ENCODE results near the gene CNOT8.
A peak's percentile ranks its signal among the peaks of the same experiment; 100 is the strongest.
"Not testable (repeated sequence)": the region's sequence is repeated elsewhere in the genome, so short reads cannot be mapped to it uniquely, and the experiment has no call there.

The CNOT8 gene

DNA sequence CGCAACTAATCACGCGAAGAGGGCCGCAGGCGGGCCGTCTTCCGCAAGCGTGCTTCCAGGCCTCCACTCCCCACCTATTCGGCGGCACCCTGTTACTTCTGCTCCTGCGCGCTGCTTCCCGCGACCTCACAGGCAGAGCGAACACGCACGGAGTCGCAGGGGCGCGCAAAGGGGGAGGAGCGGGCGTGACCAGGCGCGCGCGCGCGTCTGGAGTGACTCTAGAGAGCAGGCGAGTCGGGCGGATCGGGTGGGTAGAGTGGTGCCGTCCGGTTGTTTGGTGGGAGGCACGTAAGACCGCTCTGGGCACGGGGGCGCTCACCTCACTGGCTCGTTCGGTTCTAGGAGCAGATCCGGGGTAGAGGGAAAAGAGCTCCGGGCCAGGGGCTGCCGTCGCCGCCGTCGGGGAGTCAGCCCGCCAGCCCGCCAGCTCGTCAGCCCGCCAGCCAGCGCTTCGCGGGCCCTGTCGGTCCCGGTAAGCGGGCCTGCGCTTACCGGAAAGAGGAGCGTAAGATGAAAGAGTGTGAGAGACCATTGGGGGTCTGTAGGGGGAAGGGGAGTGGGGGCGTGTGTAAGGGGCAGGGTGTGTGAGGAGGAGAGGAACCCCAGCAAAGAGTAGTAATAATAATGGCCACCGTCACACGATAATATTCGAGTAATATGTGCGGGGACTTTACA lies at the start of gene CNOT8:
CNOT8 (plus strand) TSS at position 331 of the 675 bp plus-strand sequence. CDS start 4,652 bp downstream, outside the sequence.
- DNase-seq, result peak; percentile 95 to 97

DNA sequence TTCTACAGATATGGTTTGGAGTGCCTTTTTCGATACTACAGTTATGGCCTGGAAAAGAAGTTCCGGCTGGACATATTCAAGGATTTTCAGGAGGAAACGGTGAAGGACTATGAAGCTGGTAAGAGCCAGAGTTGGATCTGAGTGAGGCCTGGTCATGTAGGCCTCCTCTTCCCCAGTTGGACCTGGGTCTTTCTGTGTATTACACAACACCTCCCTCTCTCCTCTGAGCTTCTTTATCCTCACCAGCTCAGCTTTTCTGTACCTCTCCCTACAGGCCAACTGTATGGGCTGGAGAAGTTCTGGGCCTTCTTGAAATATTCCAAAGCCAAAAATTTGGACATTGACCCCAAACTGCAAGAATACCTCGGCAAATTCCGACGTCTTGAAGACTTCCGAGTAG lies 47.2 kb upstream of the CNOT8 start:
- DNase-seq, result no peak

DNA sequence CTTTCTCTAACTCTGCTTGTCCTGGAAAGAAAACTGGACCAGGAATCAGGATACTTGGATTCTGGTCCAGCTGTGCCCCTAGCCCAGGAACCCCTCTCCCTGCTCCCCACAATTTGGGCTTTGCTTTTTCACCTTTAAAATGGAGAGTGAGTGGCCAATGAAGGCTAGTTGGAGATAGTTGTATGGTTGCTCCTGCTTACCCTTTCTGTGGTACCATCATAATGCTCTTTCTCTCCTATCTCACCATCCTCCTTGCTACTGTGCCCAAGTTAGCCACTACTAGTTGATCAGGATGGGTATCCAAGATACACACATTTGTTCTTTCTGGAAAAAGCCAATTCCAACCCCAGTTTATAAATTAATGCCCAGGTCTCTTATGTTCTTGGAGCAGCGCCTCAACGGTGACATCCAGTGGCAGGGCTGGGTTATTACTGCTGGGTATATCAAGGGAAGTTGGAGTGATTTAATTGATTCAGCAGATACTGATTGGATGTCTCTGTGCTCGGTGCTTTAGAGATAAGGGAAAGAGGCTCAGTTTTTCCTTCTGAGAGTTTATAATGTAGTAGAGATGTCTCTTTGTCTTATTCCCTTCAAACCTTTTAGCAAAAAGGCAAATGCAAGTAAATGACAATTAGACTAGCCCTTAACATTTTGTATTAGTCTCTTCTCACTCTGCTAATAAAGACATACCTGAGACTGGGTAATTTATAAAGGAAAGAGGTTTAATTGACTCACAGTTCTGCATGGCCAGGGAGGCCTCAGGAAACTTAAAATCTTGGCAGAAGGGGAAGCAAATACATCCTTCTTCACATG lies 46.6 kb upstream of the CNOT8 start:
- DNase-seq, result peak in 1 of 2 experiments; percentile 49

DNA sequence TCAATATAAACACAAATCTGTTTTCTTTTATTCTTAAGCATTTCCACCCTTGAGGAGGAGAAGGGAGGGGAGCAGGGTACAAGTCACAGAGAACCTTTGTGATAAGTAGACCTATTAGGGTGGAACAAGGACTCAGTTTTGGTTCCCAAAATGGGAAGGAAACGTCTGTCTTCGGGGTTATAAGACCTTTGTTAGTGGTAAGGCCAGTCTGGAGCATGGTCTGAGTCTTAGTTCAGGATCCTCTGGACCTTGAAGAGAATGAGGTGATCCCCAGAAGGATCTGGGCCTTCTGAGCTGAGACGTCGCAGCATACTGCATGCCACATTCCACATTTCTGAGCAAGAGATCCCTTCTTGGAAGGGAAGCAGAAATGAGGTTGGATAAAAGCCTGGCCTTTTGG lies 45.3 kb upstream of the CNOT8 start:
- DNase-seq, result no peak

DNA sequence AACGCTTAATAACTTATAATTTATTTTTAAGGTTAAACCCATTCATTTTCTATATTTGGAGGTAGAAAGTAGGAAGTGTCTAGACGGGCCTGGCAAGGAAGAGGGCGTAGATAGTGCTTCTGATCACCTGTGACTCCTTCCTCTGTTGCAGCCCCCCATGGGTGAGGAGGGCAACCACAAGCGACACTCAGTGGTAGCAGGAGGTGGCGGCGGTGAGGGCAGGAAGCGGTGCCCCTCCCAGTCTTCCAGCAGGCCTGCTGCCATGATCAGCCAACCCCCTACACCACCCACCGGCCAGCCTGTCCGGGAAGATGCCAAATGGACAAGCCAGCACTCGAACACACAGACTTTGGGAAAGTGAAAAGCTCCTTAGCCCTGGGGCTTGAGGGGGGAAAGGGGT lies 44.7 kb upstream of the CNOT8 start:
- DNase-seq, result no peak

GRCh38 chr5:154815025-154815424 lies 43.4 kb upstream of the CNOT8 start:
- DNase-seq, result no peak

- no peak for DNase-seq
These were observed 42.7 kb upstream of the CNOT8 start for GRCh38 chr5:154815684-154816247.

DNA sequence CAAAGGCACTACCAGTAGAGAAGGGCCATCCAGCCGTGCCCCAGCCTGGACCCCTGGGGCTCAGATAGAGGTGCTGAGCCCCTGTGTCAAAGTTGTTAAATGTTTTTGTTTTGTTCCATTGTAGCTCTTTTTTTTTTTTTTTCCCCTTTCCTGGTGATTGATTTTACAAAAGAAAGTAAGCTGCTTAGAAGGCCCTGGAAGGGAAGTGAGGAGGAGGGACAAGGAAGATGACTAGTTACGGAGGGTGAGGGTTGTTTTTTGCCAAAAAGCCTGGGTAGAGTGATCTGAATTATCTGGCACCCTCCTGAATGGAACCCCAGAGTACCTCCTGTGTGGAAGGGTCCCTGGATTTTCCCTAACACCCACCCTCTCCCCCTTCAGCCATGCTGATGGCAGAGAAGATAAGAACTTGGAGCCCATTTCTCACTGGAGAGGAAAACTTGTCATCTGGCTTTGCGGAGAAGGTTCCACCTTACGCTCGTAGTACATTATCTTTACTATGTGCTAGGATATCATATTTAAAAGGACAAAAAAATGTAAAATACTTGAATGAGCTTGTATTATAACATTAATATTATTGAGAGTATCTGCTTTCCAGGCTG lies 41.4 kb upstream of the CNOT8 start:
- no peak for DNase-seq

GRCh38 chr5:154817815-154818214 lies 40.6 kb upstream of the CNOT8 start:
- no peak for DNase-seq

GRCh38 chr5:154818471-154819116 lies 39.8 kb upstream of the CNOT8 start:
- DNase-seq, result no peak

GRCh38 chr5:154819546-154819945 lies 38.9 kb upstream of the CNOT8 start:
- no peak for DNase-seq

- DNase-seq, result no peak
These were observed 38.0 kb upstream of the CNOT8 start for GRCh38 chr5:154820383-154820782.

- DNase-seq, result not testable (repeated sequence)
These were observed 35.5 kb upstream of the CNOT8 start for GRCh38 chr5:154822896-154823295.

DNA sequence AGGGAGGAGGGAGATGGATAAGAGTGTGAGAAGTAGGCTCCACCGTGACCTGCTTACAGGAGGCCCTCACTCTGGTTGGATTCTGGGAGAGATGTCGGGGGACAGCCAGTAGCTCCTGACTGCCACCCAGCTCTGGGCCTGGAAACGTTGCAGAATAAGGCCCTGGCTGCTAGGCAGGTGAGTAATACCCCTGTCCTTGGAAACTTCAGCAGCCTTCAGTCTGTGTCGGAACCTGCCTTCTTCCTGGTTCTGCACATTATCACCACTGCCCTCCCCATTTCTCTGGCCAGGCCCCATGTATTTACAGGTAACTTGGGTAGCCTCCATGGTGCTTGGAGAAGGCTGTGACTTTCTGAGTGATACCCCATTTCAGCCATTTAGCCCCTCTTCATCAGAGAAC lies 34.8 kb upstream of the CNOT8 start:
- no peak for DNase-seq

GRCh38 chr5:154824070-154824469 lies 34.4 kb upstream of the CNOT8 start:
- DNase-seq, result no peak

- no peak for DNase-seq
These were observed 29.2 kb upstream of the CNOT8 start for GRCh38 chr5:154829181-154829588.

GRCh38 chr5:154829589-154830218 lies 28.7 kb upstream of the CNOT8 start:
- DNase-seq, result no peak

GRCh38 chr5:154830219-154830595 lies 28.2 kb upstream of the CNOT8 start:
- DNase-seq, result no peak

DNA sequence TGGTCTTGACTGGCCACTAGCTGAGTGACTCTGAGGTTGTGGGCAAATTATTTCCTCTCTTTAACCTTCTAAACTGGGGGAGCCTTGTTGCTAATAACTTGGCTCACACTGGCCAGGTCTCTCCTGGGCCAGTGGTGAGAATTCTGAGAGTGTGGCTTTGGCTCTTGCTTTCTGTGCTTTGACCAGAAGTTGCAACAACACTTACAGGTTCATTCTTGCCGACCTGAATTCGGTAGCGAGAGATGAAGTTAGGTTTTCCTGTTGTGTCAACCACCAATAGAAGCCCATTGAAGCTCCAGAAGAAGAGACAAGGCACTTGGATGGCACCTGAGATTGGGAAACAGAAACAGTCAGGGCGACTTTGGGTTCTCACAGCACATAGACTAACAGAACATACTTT lies 27.8 kb upstream of the CNOT8 start:
- DNase-seq, result no peak

GRCh38 chr5:154831451-154831850 lies 27.0 kb upstream of the CNOT8 start:
- no peak for DNase-seq

GRCh38 chr5:154832804-154833203 lies 25.6 kb upstream of the CNOT8 start:
- DNase-seq, result not testable (repeated sequence)

- DNase-seq, result no peak
These were observed 24.4 kb upstream of the CNOT8 start for GRCh38 chr5:154834053-154834452.

GRCh38 chr5:154835701-154836052 lies 22.8 kb upstream of the CNOT8 start:
- DNase-seq, result not testable (repeated sequence)

Data from NCI-H524 (cell line).